OCI-LY3 (cell line): Measurements from ENCODE around the gene RAD9B.

Experiments
- H2AFZ ChIP-seq: fragments of 200-600, 300-600 bp; shearing (Covaris generic); 2 replicates; pipeline ENCODE4 v1.6.0; 2014; ENCODE audit warnings: antibody characterized with exemption, low read depth, low read length
- H3K27ac ChIP-seq: fragments of 200-600, 300-600 bp; sonication (generic); 2 replicates; pipeline ENCODE4 v1.5.1; 2014; ENCODE audit warnings: mild to moderate bottlenecking, low read length, moderate library complexity, mixed read lengths
- H3K27me3 ChIP-seq: fragments of 200-600, 300-600 bp; sonication (generic); 2 replicates; pipeline ENCODE4 v1.6.1; 2014; ENCODE audit warnings: low read depth, low read length, mixed read lengths
- H3K36me3 ChIP-seq: fragments of 200-600, 300-600 bp; sonication (generic); replicated peaks from 2 replicates; pipeline ENCODE3; 2014; ENCODE audit warnings: low read depth, low read length, mixed read lengths
- H3K4me1 ChIP-seq: fragments of 300-600, 200-600 bp; sonication (generic); 2 replicates; pipeline ENCODE4 v1.6.1; 2014; ENCODE audit warnings: low read length, mixed read lengths
- H3K4me2 ChIP-seq: fragments of 200-600, 300-600 bp; sonication (generic); 2 replicates; pipeline ENCODE4 v1.6.1; 2014; ENCODE audit warnings: low read length, mixed read lengths
- H3K4me3 ChIP-seq: fragments of 300-600, 200-600 bp; sonication (generic); 2 replicates; pipeline ENCODE4 v1.5.1; 2014; ENCODE audit warnings: antibody characterized with exemption, mild to moderate bottlenecking, low read length, moderate library complexity
- H3K79me2 ChIP-seq: fragments of 300-600, 200-600 bp; shearing (Covaris generic); 2 replicates; pipeline ENCODE4 v1.6.1; 2014; ENCODE audit warnings: mild to moderate bottlenecking, low read length, mixed read lengths
- H3K9ac ChIP-seq: fragments of 300-600, 200-600 bp; shearing (Covaris generic); 2 replicates; pipeline ENCODE4 v1.6.0; 2014; ENCODE audit warnings: mild to moderate bottlenecking, low read length, moderate library complexity
- H3K9me3 ChIP-seq: fragments of 200-600, 300-600 bp; shearing (Covaris generic); 2 replicates; pipeline ENCODE4 v1.6.1; 2014; ENCODE audit warnings: low read length, mixed read lengths; ENCODE audit not compliant: insufficient read depth
- H4K20me1 ChIP-seq: fragments of 200-600, 300-600 bp; sonication (generic); 2 replicates; pipeline ENCODE4 v1.6.1; 2016; ENCODE audit warnings: low read length, mixed read lengths; ENCODE audit not compliant: insufficient read depth
- EZH2phosphoT487 ChIP-seq: fragments of 200-600 bp; shearing (Covaris generic); IDR thresholded peaks from 2 replicates; pipeline ENCODE4 v1.6.1; 2018; ENCODE audit warnings: antibody characterized with exemption, mixed run types, low read depth
- TF ChIP-seq, protein P1 (sequence below): fragments of 200-600, 300-600 bp; sonication (generic); IDR thresholded peaks from 2 replicates; pipeline ENCODE4 v1.5.1; 2014; ENCODE audit warnings: antibody characterized with exemption, low read length, low read depth

RAD9B gene

GRCh38 chr12:110545812-110546211 lies 43.7 kb downstream of the RAD9B start:
- Histone ChIP-seq H3K4me3 (no peak overlapping the region), H3K9ac (no peak overlapping the region), H3K4me2 (no peak overlapping the region), H3K27ac (no peak overlapping the region), H2AFZ (no peak overlapping the region), H3K36me3 (peaks cover 52% of the 10 kb centered on the region), H4K20me1 (peaks cover 49% of the 10 kb centered on the region), H3K79me2 (peaks cover 66% of the 10 kb centered on the region), H3K9me3 (no peaks in the 10 kb centered on the region), H3K4me1 (peaks cover 7% of the 10 kb centered on the region), H3K27me3 (no peaks in the 10 kb centered on the region)
- no peak for TF ChIP-seq EZH2phosphoT487
- TF ChIP-seq, protein P1, sequence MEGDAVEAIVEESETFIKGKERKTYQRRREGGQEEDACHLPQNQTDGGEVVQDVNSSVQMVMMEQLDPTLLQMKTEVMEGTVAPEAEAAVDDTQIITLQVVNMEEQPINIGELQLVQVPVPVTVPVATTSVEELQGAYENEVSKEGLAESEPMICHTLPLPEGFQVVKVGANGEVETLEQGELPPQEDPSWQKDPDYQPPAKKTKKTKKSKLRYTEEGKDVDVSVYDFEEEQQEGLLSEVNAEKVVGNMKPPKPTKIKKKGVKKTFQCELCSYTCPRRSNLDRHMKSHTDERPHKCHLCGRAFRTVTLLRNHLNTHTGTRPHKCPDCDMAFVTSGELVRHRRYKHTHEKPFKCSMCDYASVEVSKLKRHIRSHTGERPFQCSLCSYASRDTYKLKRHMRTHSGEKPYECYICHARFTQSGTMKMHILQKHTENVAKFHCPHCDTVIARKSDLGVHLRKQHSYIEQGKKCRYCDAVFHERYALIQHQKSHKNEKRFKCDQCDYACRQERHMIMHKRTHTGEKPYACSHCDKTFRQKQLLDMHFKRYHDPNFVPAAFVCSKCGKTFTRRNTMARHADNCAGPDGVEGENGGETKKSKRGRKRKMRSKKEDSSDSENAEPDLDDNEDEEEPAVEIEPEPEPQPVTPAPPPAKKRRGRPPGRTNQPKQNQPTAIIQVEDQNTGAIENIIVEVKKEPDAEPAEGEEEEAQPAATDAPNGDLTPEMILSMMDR = no peak

- H3K36me3 ChIP-seq = peaks cover 55% of the 10 kb centered on the region
- TF ChIP-seq, protein P1 = no peak
- no peak for TF ChIP-seq EZH2phosphoT487
- no peaks in the 10 kb centered on the region for H3K27me3 ChIP-seq
- H3K9ac ChIP-seq = no peak overlapping the region
- no peaks in the 10 kb centered on the region for H3K9me3 ChIP-seq
- H4K20me1 ChIP-seq = peaks cover 54% of the 10 kb centered on the region
- no peak overlapping the region for H2AFZ ChIP-seq
- peaks cover 7% of the 10 kb centered on the region for H3K4me1 ChIP-seq
- no peak overlapping the region for H3K27ac ChIP-seq
- no peak overlapping the region for H3K4me3 ChIP-seq
- no peak overlapping the region for H3K4me2 ChIP-seq
- peaks cover 71% of the 10 kb centered on the region for H3K79me2 ChIP-seq
Measured at GRCh38 chr12:110546339-110546738, 44.2 kb downstream of the RAD9B start.

GRCh38 chr12:110547090-110547489 lies 45.0 kb downstream of the RAD9B start:
- H3K4me1 ChIP-seq = peaks cover 7% of the 10 kb centered on the region
- H3K79me2 ChIP-seq = peaks cover 73% of the 10 kb centered on the region
- no peak overlapping the region for H3K4me3 ChIP-seq
- H3K9me3 ChIP-seq = no peaks in the 10 kb centered on the region
- peaks cover 61% of the 10 kb centered on the region for H4K20me1 ChIP-seq
- no peak overlapping the region for H3K9ac ChIP-seq
- TF ChIP-seq, protein P1 = no peak
- no peak for TF ChIP-seq EZH2phosphoT487
- no peak overlapping the region for H3K27ac ChIP-seq
- H2AFZ ChIP-seq = no peak overlapping the region
- H3K4me2 ChIP-seq = no peak overlapping the region
- H3K36me3 ChIP-seq = peaks cover 57% of the 10 kb centered on the region
- no peaks in the 10 kb centered on the region for H3K27me3 ChIP-seq

DNA sequence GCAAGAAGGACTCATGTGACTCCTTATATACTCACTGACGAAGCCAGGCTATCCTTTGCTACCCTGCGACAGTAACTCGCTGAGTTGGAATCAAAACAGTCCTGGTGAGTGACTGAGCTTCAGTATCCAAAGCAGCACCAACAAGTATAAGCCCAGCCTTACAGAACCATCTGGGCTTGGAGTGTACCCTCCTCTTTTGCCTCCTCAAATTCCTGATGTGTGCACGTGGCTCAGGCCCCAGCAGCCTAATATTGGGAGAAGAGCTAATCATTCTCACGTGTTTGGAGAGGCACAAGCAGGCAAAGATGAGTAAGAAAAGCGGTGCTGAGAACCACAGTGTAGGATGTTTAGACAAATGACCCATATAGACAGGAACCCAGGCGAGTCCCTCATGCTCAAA lies 46.5 kb downstream of the RAD9B start:
- H3K36me3 ChIP-seq = peaks cover 42% of the 10 kb centered on the region
- TF ChIP-seq EZH2phosphoT487 = no peak
- TF ChIP-seq, protein P1 = no peak
- H3K27me3 ChIP-seq = no peaks in the 10 kb centered on the region
- no peaks in the 10 kb centered on the region for H3K9me3 ChIP-seq
- H3K27ac ChIP-seq = no peak overlapping the region
- no peak overlapping the region for H2AFZ ChIP-seq
- H3K4me3 ChIP-seq = no peak overlapping the region
- H3K4me2 ChIP-seq = no peak overlapping the region
- H3K9ac ChIP-seq = no peak overlapping the region
- peaks cover 4% of the 10 kb centered on the region for H3K4me1 ChIP-seq
- peaks cover 61% of the 10 kb centered on the region for H4K20me1 ChIP-seq
- peaks cover 76% of the 10 kb centered on the region for H3K79me2 ChIP-seq
